NCI-H2171 (cell line): ENCODE results near the gene CHRNA7.
"Not testable (repeated sequence)": the region's sequence is repeated elsewhere in the genome, so short reads cannot be mapped to it uniquely, and the experiment has no call there.

ENCODE experiments used
- DNase-seq: peaks from one replicate; lab custom pipeline; 2025; lab: John Stamatoyannopoulos, UW

Gene CHRNA7

GRCh38 chr15:32193780-32194179 is 163.5 kb downstream of the CHRNA7 start:
- not testable (repeated sequence) for DNase-seq

- not testable (repeated sequence) for DNase-seq
These were observed 165.9 kb downstream of the CHRNA7 start for GRCh38 chr15:32196206-32196605.

GRCh38 chr15:32198938-32199337 is 168.6 kb downstream of the CHRNA7 start:
- not testable (repeated sequence) for DNase-seq

- DNase-seq = not testable (repeated sequence)
These were observed 178.8 kb downstream of the CHRNA7 start for GRCh38 chr15:32209081-32209480.

- DNase-seq = no peak
These were observed 188.4 kb downstream of the CHRNA7 start for GRCh38 chr15:32218666-32219065.
